Suprapubic skin (tissue), 4 donors: ENCODE results near the gene PRLR.

Experiments used
- EP300 ChIP-seq: sonication (generic); formaldehyde crosslinking; IDR thresholded peaks from one replicate; pipeline ENCODE4 v1.6.1; 2017; ENCODE audit warnings: antibody characterized with exemption
- POLR2A ChIP-seq, 2 donors: fragments of 450-650 bp; IDR thresholded peaks; one replicate each; pipeline ENCODE4 v1.6.1; 2017; ENCODE audit warnings: antibody characterized with exemption in 2 of 2, mild to moderate bottlenecking in 2 of 2, moderate library complexity in 2 of 2
- POLR2AphosphoS5 ChIP-seq, 3 donors: sonication (generic); formaldehyde crosslinking; IDR thresholded peaks; one replicate each; pipeline ENCODE4 v1.6.1; 2017; ENCODE audit warnings: antibody characterized with exemption in 3 of 3
- TF ChIP-seq, protein P1 (sequence below), 2 donors: fragments of 200-600 bp in 1 of 2; fragments of 450-650 bp in 1 of 2; sonication (generic) in 1 of 2; IDR thresholded peaks; one replicate each; pipeline ENCODE4 v1.5.1; 2016 to 2019; ENCODE audit warnings: antibody characterized with exemption in 2 of 2, mild to moderate bottlenecking in 1 of 2, moderate library complexity in 1 of 2

DNA sequence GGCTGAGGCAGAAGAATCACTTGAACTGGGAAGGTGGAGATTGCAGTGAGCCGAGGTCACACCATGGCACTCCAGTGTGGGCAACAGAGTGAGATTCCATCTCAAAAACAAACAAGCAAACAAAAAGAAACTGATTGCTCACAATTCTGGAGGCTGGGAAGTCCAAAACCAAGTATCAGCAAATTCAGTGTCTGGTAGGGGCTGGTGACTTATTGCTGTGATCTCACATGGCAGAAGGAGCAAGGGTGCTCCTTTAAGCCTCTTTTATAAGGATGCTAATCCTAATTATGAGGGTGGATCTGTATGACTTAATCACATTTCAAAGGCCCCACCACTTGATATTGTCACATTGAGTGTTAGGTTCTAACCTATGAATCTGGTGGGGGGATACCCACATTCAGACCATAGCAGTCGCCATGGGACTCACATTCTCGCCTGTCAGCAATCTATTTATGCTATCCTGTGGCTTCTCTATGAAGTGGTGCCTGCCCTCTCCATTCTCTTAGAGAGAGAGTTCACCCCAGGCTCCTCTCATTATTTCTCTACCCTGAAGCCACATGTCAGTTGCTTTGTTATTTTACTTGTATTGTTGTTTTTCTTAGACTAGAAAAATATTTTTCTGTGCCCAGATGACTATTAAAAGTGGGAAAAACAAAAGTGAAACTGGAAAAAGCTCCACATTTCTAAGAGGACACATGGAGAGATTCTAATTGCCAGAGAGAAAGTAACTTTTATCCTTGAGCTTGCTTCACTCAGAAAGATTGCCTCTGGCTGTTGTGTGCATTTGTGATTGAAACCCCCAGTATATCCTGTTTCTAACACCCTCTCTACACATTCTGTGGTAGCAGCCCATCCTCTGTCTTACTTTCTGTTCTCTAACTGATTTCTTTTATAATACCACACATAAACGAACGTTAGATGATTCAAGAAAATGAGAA lies 18.8 kb upstream of the PRLR start:
- TF ChIP-seq POLR2A (IDR thresholded peaks at IDR 0.05) (no peak), POLR2AphosphoS5 (IDR thresholded peaks at IDR 0.05) (no peak), EP300 (no peak)
- TF ChIP-seq, protein P1, sequence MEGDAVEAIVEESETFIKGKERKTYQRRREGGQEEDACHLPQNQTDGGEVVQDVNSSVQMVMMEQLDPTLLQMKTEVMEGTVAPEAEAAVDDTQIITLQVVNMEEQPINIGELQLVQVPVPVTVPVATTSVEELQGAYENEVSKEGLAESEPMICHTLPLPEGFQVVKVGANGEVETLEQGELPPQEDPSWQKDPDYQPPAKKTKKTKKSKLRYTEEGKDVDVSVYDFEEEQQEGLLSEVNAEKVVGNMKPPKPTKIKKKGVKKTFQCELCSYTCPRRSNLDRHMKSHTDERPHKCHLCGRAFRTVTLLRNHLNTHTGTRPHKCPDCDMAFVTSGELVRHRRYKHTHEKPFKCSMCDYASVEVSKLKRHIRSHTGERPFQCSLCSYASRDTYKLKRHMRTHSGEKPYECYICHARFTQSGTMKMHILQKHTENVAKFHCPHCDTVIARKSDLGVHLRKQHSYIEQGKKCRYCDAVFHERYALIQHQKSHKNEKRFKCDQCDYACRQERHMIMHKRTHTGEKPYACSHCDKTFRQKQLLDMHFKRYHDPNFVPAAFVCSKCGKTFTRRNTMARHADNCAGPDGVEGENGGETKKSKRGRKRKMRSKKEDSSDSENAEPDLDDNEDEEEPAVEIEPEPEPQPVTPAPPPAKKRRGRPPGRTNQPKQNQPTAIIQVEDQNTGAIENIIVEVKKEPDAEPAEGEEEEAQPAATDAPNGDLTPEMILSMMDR (IDR thresholded peaks at IDR 0.05): no peak
